ENCODE measurements around the gene SH3RF3.

SH3RF3 gene

GRCh38 chr2:109135359-109136197, 6.6 kb downstream of the SH3RF3 start:
- TF ChIP-seq FOXP2 (optimal IDR thresholded peaks at IDR 0.05; ENCODE audit: borderline replicate concordance, extremely low read depth, extremely low read length, insufficient read depth) (no peak), SIN3A (IDR thresholded peaks at IDR 0.05; ENCODE audit: borderline replicate concordance, insufficient read depth, low read length) (no peak), TAF1 (IDR thresholded peaks at IDR 0.05; ENCODE audit: borderline replicate concordance, insufficient read depth, low read length) (no peak), POLR2AphosphoS5 (IDR thresholded peaks at IDR 0.05; ENCODE audit: low read depth, low read length) (no peak), REST (IDR thresholded peaks at IDR 0.05; ENCODE audit: insufficient read depth in 1 of 2, low read depth in 2 of 2, low read length in 2 of 2) (no peak)

- TF ChIP-seq REST (IDR thresholded peaks at IDR 0.05; ENCODE audit: insufficient read depth in 1 of 2, low read depth in 2 of 2, low read length in 2 of 2) (no peak), FOXP2 (optimal IDR thresholded peaks at IDR 0.05; ENCODE audit: borderline replicate concordance, extremely low read depth, extremely low read length, insufficient read depth) (no peak), SIN3A (IDR thresholded peaks at IDR 0.05; ENCODE audit: borderline replicate concordance, insufficient read depth, low read length) (no peak), POLR2AphosphoS5 (IDR thresholded peaks at IDR 0.05; ENCODE audit: low read depth, low read length) (no peak), TAF1 (IDR thresholded peaks at IDR 0.05; ENCODE audit: borderline replicate concordance, insufficient read depth, low read length) (no peak)
Observed at GRCh38 chr2:109136542-109136941, 7.5 kb downstream of the SH3RF3 start.

- TF ChIP-seq FOXP2 (optimal IDR thresholded peaks at IDR 0.05; ENCODE audit: borderline replicate concordance, extremely low read depth, extremely low read length, insufficient read depth) (no peak), SIN3A (IDR thresholded peaks at IDR 0.05; ENCODE audit: borderline replicate concordance, insufficient read depth, low read length) (no peak), TAF1 (IDR thresholded peaks at IDR 0.05; ENCODE audit: borderline replicate concordance, insufficient read depth, low read length) (no peak), REST (IDR thresholded peaks at IDR 0.05; ENCODE audit: insufficient read depth in 1 of 2, low read depth in 2 of 2, low read length in 2 of 2) (no peak), POLR2AphosphoS5 (IDR thresholded peaks at IDR 0.05; ENCODE audit: low read depth, low read length) (no peak)
Observed at GRCh38 chr2:109137616-109138015, 8.6 kb downstream of the SH3RF3 start.

GRCh38 chr2:109138449-109138848, 9.4 kb downstream of the SH3RF3 start:
- no peak for TF ChIP-seq REST (IDR thresholded peaks at IDR 0.05; ENCODE audit: insufficient read depth in 1 of 2, low read depth in 2 of 2, low read length in 2 of 2)
- no peak for TF ChIP-seq POLR2AphosphoS5 (IDR thresholded peaks at IDR 0.05; ENCODE audit: low read depth, low read length)
- no peak for TF ChIP-seq SIN3A (IDR thresholded peaks at IDR 0.05; ENCODE audit: borderline replicate concordance, insufficient read depth, low read length)
- TF ChIP-seq TAF1 (IDR thresholded peaks at IDR 0.05; ENCODE audit: borderline replicate concordance, insufficient read depth, low read length): no peak
- no peak for TF ChIP-seq FOXP2 (optimal IDR thresholded peaks at IDR 0.05; ENCODE audit: borderline replicate concordance, extremely low read depth, extremely low read length, insufficient read depth)
